ENCODE results near the gene CTNNA1.

The CTNNA1 gene

DNA sequence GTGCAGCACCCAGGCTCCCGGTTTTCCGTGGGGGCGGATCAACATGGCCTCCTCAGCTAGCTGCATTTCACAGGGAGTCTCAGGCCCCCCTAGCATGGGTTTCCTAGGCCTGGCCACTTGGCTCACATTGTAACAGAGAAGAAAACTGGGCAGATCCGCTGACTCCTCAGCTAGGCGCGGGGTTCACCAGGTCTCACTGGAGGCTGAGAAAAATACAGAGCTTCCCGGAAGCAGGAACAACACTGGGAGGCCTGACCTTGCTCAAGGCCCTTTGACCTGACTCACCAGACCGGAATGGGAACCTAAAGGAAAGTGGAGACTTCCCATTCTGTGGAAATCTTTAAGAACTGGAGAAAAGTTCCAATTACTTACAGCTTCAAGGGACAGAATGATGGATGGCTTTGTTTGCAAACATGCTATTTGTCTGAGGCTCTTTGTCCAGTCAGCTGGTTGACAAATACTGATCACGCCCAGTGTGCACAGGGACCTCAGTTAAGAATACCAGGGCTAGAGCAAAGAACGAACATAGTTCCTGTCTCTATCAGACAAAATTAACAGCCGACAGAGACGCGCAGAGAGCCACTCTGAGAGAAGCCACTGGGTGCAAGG lies 210.6 kb downstream of the CTNNA1 start:
- peak overlapping the region in 2 of 3 experiments; percentile 22 to 28 for H3K4me3 Mint-ChIP-seq
- H3K9me3 Mint-ChIP-seq: no peaks in the 10 kb centered on the region
- TF ChIP-seq, protein P1, sequence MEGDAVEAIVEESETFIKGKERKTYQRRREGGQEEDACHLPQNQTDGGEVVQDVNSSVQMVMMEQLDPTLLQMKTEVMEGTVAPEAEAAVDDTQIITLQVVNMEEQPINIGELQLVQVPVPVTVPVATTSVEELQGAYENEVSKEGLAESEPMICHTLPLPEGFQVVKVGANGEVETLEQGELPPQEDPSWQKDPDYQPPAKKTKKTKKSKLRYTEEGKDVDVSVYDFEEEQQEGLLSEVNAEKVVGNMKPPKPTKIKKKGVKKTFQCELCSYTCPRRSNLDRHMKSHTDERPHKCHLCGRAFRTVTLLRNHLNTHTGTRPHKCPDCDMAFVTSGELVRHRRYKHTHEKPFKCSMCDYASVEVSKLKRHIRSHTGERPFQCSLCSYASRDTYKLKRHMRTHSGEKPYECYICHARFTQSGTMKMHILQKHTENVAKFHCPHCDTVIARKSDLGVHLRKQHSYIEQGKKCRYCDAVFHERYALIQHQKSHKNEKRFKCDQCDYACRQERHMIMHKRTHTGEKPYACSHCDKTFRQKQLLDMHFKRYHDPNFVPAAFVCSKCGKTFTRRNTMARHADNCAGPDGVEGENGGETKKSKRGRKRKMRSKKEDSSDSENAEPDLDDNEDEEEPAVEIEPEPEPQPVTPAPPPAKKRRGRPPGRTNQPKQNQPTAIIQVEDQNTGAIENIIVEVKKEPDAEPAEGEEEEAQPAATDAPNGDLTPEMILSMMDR (IDR thresholded peaks at IDR 0.05; ENCODE audit: unreplicated experiment in 3 of 3): no peak
- no peaks in the 10 kb centered on the region for H3K27me3 Mint-ChIP-seq (ENCODE audit: low read depth)
- peaks cover 63% of the 10 kb centered on the region for H3K4me1 Mint-ChIP-seq
- no peaks in the 10 kb centered on the region for H3K36me3 Mint-ChIP-seq (ENCODE audit: low read depth)
- peak overlapping the region; percentile 93 to 94 (median 94) for H3K27ac Mint-ChIP-seq

DNA sequence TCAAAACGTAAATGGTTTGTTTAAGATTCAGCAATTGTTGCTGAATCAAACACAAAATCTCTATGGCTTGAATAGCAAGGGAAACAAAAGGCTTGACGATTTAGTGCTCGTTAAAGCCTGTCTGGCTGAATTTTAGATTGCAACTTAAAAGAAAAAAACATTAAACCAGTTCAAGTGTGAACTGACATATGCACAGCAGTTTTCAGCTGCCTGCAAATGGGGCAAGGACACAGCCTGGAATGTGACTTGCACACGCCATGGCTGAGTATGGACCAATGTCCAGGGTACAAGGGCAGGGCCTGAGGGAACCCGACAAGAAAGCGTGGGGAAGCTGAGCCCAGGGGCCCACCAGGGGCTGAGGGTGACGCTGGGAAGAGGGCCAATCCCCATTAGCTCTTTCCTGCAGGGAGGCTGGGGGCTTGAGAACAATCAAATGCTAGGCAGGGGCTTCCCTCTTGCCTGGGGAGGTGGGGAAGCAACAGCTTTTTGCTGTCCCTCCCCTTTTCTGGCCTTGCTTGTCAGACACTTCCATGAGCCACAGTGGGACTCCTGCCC lies 211.5 kb downstream of the CTNNA1 start:
- no peaks in the 10 kb centered on the region for H3K27me3 Mint-ChIP-seq (ENCODE audit: low read depth)
- H3K27ac Mint-ChIP-seq: peak overlapping the region; percentile 93 to 94 (median 94)
- H3K9me3 Mint-ChIP-seq: no peaks in the 10 kb centered on the region
- no peaks in the 10 kb centered on the region for H3K36me3 Mint-ChIP-seq (ENCODE audit: low read depth)
- H3K4me1 Mint-ChIP-seq: peaks cover 71% of the 10 kb centered on the region
- TF ChIP-seq, protein P1 (IDR thresholded peaks at IDR 0.05; ENCODE audit: unreplicated experiment in 3 of 3): no peak
- H3K4me3 Mint-ChIP-seq: peak overlapping the region; percentile 40 to 66 (median 57)

DNA sequence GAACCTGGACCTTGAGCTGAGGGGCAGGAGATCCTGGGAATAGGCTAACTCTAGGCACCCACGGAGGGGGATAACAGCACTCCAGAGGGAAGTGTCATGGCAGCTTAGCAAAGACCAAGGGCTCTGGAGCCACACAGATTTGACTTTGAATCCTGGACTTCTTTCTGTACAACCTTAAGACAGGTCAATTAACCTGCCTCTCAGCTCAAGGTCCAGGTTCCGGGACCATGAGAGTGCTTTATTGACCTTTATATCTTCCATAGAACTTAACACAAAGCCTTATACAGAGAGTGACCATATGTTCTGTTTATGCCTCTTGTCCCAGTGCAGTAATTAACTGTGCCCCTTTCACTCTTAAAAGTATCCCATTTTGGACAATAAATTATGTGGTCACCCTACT lies 212.4 kb downstream of the CTNNA1 start:
- TF ChIP-seq, protein P1 (IDR thresholded peaks at IDR 0.05; ENCODE audit: unreplicated experiment in 3 of 3): no peak
- H3K4me3 Mint-ChIP-seq: no peak overlapping the region
- no peaks in the 10 kb centered on the region for H3K36me3 Mint-ChIP-seq (ENCODE audit: low read depth)
- H3K9me3 Mint-ChIP-seq: no peaks in the 10 kb centered on the region
- H3K27me3 Mint-ChIP-seq (ENCODE audit: low read depth): no peaks in the 10 kb centered on the region
- H3K27ac Mint-ChIP-seq: peak overlapping the region; percentile 93 to 94 (median 94)
- peaks cover 77% of the 10 kb centered on the region for H3K4me1 Mint-ChIP-seq

DNA sequence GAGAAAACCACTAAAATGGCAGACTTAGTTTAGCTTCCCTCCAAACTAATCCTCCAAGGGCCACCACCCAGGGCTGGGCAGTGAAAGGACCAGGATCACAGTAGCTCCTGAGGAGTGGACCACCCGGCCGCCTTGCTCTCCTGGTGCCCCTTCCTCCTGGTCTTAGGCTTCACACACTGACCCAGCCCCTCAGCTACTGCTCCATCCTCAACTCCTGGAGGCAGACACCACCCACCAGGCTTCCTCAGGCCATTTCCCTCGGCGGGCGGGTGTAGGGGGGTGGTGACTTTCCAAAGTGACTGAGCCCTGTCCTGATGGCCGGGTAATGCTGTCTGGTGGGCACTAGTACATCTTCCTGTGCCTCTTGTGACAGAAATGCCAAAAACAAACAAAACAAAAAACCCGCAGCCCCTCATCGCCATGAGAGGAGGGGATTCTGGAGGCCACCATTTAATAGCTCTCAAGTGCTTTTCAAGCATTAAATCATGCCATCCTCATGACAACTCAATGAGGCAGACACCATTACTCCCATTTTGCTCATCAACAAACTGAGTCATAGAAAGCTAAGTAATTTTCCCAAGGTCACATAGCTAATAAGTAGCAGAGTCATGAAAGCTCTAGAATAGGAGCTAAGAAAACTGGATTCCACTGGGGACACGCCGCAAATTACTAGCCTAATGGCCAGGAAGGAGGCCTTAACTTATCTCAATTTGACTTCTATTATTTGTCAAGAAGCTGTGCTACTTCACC lies 213.2 kb downstream of the CTNNA1 start:
- Mint-ChIP-seq H3K27ac (peak overlapping the region; percentile 20 to 94 (median 93)), H3K36me3 (ENCODE audit: low read depth) (no peaks in the 10 kb centered on the region), H3K27me3 (ENCODE audit: low read depth) (no peaks in the 10 kb centered on the region), H3K9me3 (no peaks in the 10 kb centered on the region), H3K4me1 (peaks cover 77% of the 10 kb centered on the region), H3K4me3 (no peak overlapping the region)
- TF ChIP-seq, protein P1 (IDR thresholded peaks at IDR 0.05; ENCODE audit: unreplicated experiment in 3 of 3): no peak

DNA sequence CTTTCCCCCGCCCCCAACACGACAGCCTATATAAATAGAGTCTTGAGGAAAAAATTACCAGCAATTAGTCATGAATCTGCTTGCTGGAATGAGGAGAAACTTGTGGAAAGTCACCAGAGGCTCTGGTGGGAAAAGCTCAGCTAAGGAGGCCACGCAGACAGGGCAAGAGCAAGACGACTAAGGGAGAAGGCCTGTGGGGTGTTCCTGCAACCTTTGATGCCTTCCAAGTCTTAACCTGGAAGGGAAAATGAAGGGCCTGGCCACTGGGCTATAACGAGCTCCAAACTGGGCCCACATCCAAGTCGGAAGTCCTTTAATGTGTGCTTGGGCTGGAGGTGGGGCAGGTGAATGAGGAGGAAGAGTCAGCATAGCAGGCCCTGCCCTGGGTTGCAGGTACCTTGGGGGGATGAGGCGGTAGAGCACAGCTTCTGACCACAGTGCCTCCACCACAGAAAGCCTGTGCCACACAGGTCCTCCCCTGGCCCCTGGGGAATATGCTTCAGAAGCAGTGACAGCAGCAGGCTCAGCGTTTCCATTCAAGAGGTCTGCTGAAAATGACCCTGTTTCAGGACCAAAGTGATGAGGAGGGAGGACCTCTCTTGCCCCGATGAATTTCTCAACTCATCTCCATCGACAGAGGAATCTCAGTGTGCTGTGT lies 214.7 kb downstream of the CTNNA1 start:
- Mint-ChIP-seq H3K4me3 (no peak overlapping the region), H3K27ac (peak overlapping the region; percentile 30 to 69 (median 63))

More for the DNA sequence above, 214.7 kb downstream of the CTNNA1 start:
- Mint-ChIP-seq H3K9me3 (no peaks in the 10 kb centered on the region), H3K4me1 (peaks cover 78% of the 10 kb centered on the region), H3K36me3 (ENCODE audit: low read depth) (no peaks in the 10 kb centered on the region), H3K27me3 (ENCODE audit: low read depth) (no peaks in the 10 kb centered on the region)
- TF ChIP-seq, protein P1 (IDR thresholded peaks at IDR 0.05; ENCODE audit: unreplicated experiment in 3 of 3): no peak
